Sigmoid colon (tissue), 7 donors: ENCODE measurements around the gene INTS11. TPM values are rescaled to one million over a fixed set of nuclear protein-coding genes. Genes with fewer than 3 reads are reported as not detected.

Source experiments
- DNase-seq: peaks from one replicate; pipeline ENCODE4 v3.0.0-alpha.2; 2019
- H3K27ac ChIP-seq, 4 donors: fragments of 200-600 bp; sonication (generic); one replicate each; pipeline ENCODE4 v1.5.1; 2016 to 2019; ENCODE audit warnings: mild to moderate bottlenecking in 1 of 4
- H3K27me3 ChIP-seq, 3 donors: fragments of 200-600 bp; sonication (generic); one replicate each; pipeline ENCODE4 v1.5.1; 2019; ENCODE audit warnings: mild to moderate bottlenecking in 1 of 3
- H3K36me3 ChIP-seq, 4 donors: fragments of 200-600 bp; sonication (generic); one replicate each; pipeline ENCODE4 v1.5.1; 2016 to 2019
- H3K4me1 ChIP-seq, 4 donors: fragments of 200-600 bp; sonication (generic); one replicate each; pipeline ENCODE4 v1.5.1; 2017 to 2019
- H3K4me3 ChIP-seq, 4 donors: fragments of 200-600 bp; sonication (generic); one replicate each; pipeline ENCODE4 v1.5.1; 2017 to 2019; ENCODE audit warnings: mild to moderate bottlenecking in 2 of 4, moderate library complexity in 1 of 4
- H3K9me3 ChIP-seq, 4 donors: fragments of 200-600 bp in 3 of 4; sonication (generic) in 3 of 4; one replicate each; pipeline versions ENCODE4 v1.5.1 to v1.6.1; 2013 to 2019
- EP300 ChIP-seq, 4 donors: sonication (generic); formaldehyde crosslinking; IDR thresholded peaks; one replicate each; pipeline ENCODE4 v1.6.1; 2017; ENCODE audit warnings: antibody characterized with exemption in 4 of 4
- POLR2A ChIP-seq, 2 donors: fragments of 450-650 bp; IDR thresholded peaks; one replicate each; pipeline ENCODE4 v1.6.1; 2016; ENCODE audit warnings: antibody characterized with exemption in 2 of 2, mild to moderate bottlenecking in 2 of 2, moderate library complexity in 2 of 2
- POLR2AphosphoS5 ChIP-seq, 4 donors: sonication (generic); formaldehyde crosslinking; IDR thresholded peaks; one replicate each; pipeline ENCODE4 v1.6.1; 2017; ENCODE audit warnings: antibody characterized with exemption in 4 of 4
- WGBS, 2 donors: extraction: QIAGEN DNeasy Blood & Tissue Kit; methylation state at CpG; one replicate each; pipeline ENCODE4 v1.1.7; 2013; 5-methylcytosine and 5-hydroxymethylcytosine counted together
- intact Hi-C: fragments of 100-400 bp; cut with DNase I; formaldehyde crosslinking; loops from one replicate; pipeline ENCODE4 v1.15.1; 2023
- polyA plus RNA-seq, 3 donors: library from polyadenylated mRNA; stranded (reverse); fragments of 200-250 nt; gene quantifications; one replicate each; pipeline ENCODE4 v1.2.3, GENCODE V29; 2013
- total RNA-seq, 4 donors: library from RNA; depleted of rRNA; stranded (reverse); fragments of >200 nt; gene quantifications; one replicate each; pipeline ENCODE4 v1.1.0, GENCODE V29; 2016
- TF ChIP-seq, protein P1 (sequence below), 4 experiments: fragments of 450-650 bp in 3 of 4; fragments of 200-600 bp in 1 of 4; IDR thresholded peaks; one replicate each; pipeline ENCODE4 v1.5.1; 2016 to 2019; ENCODE audit warnings: antibody characterized with exemption in 4 of 4, mild to moderate bottlenecking in 3 of 4, moderate library complexity in 2 of 4
- donor health status: healthy with polysubstance abuse.
- donor health status: Bipolar disorder and iron deficiency.
- donor health status: healthy.

The INTS11 gene
- total and polyA plus RNA-seq, 7 donors, result 58.3 to 135 (median 87.1) TPM

DNA sequence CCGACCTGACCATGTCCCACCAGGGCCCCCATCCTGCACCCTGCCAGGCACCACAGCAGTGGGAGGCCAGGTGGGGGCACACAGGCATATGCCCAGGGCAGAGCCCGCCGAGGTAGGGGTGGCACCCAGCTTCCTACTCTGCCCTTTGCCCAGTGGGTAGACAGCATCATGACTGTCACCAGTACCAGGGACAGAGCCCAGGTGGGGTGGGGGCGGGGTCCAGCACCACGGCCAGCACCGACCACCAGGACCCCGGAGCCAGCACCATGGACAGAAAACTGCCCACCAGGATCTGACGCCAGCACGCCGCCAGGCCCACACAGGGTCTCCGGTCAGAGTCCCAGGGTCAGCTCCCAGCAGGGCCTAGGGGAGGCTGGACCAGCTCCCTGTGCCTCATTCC lies 10.4 kb upstream of the INTS11 start:
- Histone ChIP-seq H3K27ac (no peak overlapping the region), H3K4me3 (no peak overlapping the region), H3K27me3 (no peaks in the 10 kb centered on the region), H3K9me3 (no peaks in the 10 kb centered on the region), H3K36me3 (peaks cover 9 to 41% (median 22%) of the 10 kb centered on the region in 4 donors), H3K4me1 (peaks cover 0 to 7% (median 6%) of the 10 kb centered on the region in 4 donors)
- TF ChIP-seq POLR2A (IDR thresholded peaks at IDR 0.05) (no peak), EP300 (IDR thresholded peaks at IDR 0.05) (no peak), POLR2AphosphoS5 (IDR thresholded peaks at IDR 0.05) (no peak)
- TF ChIP-seq, protein P1, sequence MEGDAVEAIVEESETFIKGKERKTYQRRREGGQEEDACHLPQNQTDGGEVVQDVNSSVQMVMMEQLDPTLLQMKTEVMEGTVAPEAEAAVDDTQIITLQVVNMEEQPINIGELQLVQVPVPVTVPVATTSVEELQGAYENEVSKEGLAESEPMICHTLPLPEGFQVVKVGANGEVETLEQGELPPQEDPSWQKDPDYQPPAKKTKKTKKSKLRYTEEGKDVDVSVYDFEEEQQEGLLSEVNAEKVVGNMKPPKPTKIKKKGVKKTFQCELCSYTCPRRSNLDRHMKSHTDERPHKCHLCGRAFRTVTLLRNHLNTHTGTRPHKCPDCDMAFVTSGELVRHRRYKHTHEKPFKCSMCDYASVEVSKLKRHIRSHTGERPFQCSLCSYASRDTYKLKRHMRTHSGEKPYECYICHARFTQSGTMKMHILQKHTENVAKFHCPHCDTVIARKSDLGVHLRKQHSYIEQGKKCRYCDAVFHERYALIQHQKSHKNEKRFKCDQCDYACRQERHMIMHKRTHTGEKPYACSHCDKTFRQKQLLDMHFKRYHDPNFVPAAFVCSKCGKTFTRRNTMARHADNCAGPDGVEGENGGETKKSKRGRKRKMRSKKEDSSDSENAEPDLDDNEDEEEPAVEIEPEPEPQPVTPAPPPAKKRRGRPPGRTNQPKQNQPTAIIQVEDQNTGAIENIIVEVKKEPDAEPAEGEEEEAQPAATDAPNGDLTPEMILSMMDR (IDR thresholded peaks at IDR 0.05), result no peak
- DNase-seq, result no peak
- 76 to 80% methylated on average over 11 of the region's 11 CpGs for WGBS, 2 donors
- intact Hi-C loops, result no loop called here

DNA sequence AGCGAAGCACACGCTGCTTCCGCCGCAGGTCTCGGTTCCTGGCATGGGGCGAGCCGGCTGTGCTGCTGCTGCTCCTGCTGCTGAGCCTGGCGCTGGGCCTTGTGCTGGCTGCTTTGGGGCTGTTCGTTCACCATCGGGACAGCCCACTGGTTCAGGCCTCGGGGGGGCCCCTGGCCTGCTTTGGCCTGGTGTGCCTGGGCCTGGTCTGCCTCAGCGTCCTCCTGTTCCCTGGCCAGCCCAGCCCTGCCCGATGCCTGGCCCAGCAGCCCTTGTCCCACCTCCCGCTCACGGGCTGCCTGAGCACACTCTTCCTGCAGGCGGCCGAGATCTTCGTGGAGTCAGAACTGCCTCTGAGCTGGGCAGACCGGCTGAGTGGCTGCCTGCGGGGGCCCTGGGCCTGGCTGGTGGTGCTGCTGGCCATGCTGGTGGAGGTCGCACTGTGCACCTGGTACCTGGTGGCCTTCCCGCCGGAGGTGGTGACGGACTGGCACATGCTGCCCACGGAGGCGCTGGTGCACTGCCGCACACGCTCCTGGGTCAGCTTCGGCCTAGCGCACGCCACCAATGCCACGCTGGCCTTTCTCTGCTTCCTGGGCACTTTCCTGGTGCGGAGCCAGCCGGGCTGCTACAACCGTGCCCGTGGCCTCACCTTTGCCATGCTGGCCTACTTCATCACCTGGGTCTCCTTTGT lies 9.2 kb upstream of the INTS11 start:
- TF ChIP-seq EP300 (IDR thresholded peaks at IDR 0.05) (no peak), POLR2AphosphoS5 (IDR thresholded peaks at IDR 0.05) (peak in 1 of 4 donors; percentile 18), POLR2A (IDR thresholded peaks at IDR 0.05) (no peak)
- TF ChIP-seq, protein P1 (IDR thresholded peaks at IDR 0.05), result no peak
- no peaks in the 10 kb centered on the region for H3K27me3 ChIP-seq
- no peak for DNase-seq
- no peak overlapping the region for H3K4me3 ChIP-seq
- no peaks in the 10 kb centered on the region for H3K9me3 ChIP-seq
- H3K4me1 ChIP-seq, result peaks cover 0 to 7% (median 6%) of the 10 kb centered on the region in 4 donors
- intact Hi-C loops, result no loop called here
- no peak overlapping the region for H3K27ac ChIP-seq
- WGBS, 2 donors, result 60 to 90% methylated on average over 36 of the region's 36 CpGs
- peaks cover 8 to 32% (median 13%) of the 10 kb centered on the region in 4 donors for H3K36me3 ChIP-seq

DNA sequence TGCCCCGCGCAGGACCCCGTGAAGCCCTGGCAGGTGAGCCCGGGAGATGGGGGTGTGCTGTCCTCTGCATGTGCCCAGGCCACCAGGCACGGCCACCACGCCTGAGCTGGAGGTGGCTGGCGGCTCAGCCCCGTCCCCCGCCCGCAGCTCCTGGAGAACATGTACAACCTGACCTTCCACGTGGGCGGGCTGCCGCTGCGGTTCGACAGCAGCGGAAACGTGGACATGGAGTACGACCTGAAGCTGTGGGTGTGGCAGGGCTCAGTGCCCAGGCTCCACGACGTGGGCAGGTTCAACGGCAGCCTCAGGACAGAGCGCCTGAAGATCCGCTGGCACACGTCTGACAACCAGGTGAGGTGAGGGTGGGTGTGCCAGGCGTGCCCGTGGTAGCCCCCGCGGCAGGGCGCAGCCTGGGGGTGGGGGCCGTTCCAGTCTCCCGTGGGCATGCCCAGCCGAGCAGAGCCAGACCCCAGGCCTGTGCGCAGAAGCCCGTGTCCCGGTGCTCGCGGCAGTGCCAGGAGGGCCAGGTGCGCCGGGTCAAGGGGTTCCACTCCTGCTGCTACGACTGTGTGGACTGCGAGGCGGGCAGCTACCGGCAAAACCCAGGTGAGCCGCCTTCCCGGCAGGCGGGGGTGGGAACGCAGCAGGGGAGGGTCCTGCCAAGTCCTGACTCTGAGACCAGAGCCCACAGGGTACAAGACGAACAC lies 8.5 kb upstream of the INTS11 start:
- 19 to 77% methylated on average over 48 of the region's 48 CpGs for WGBS, 2 donors
- no peak for TF ChIP-seq POLR2A (IDR thresholded peaks at IDR 0.05)
- TF ChIP-seq, protein P1 (IDR thresholded peaks at IDR 0.05), result no peak
- TF ChIP-seq EP300 (IDR thresholded peaks at IDR 0.05), result no peak
- TF ChIP-seq POLR2AphosphoS5 (IDR thresholded peaks at IDR 0.05), result no peak
- no peaks in the 10 kb centered on the region for H3K9me3 ChIP-seq
- intact Hi-C loops, result no loop called here
- H3K4me1 ChIP-seq, result peaks cover 0 to 7% (median 6%) of the 10 kb centered on the region in 4 donors
- H3K27me3 ChIP-seq, result no peaks in the 10 kb centered on the region
- H3K36me3 ChIP-seq, result peaks cover 1 to 32% (median 9%) of the 10 kb centered on the region in 4 donors
- DNase-seq, result no peak
- H3K27ac ChIP-seq, result no peak overlapping the region
- no peak overlapping the region for H3K4me3 ChIP-seq

DNA sequence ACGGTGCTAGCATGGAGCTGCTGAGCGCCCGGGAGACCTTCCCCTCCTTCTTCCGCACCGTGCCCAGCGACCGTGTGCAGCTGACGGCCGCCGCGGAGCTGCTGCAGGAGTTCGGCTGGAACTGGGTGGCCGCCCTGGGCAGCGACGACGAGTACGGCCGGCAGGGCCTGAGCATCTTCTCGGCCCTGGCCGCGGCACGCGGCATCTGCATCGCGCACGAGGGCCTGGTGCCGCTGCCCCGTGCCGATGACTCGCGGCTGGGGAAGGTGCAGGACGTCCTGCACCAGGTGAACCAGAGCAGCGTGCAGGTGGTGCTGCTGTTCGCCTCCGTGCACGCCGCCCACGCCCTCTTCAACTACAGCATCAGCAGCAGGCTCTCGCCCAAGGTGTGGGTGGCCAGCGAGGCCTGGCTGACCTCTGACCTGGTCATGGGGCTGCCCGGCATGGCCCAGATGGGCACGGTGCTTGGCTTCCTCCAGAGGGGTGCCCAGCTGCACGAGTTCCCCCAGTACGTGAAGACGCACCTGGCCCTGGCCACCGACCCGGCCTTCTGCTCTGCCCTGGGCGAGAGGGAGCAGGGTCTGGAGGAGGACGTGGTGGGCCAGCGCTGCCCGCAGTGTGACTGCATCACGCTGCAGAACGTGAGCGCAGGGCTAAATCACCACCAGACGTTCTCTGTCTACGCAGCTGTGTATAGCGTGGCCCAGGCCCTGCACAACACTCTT lies 7.7 kb upstream of the INTS11 start:
- 64 to 88% methylated on average over 57 of the region's 57 CpGs for WGBS, 2 donors
- H3K27me3 ChIP-seq, result no peaks in the 10 kb centered on the region
- peaks cover 0 to 32% (median 13%) of the 10 kb centered on the region in 4 donors for H3K36me3 ChIP-seq
- intact Hi-C loops, result no loop called here
- H3K4me3 ChIP-seq, result no peak overlapping the region
- no peak overlapping the region for H3K27ac ChIP-seq
- H3K9me3 ChIP-seq, result no peaks in the 10 kb centered on the region
- H3K4me1 ChIP-seq, result peaks cover 0 to 7% (median 6%) of the 10 kb centered on the region in 4 donors
- TF ChIP-seq POLR2AphosphoS5 (IDR thresholded peaks at IDR 0.05), result no peak
- TF ChIP-seq EP300 (IDR thresholded peaks at IDR 0.05), result no peak
- TF ChIP-seq, protein P1 (IDR thresholded peaks at IDR 0.05), result no peak
- no peak for TF ChIP-seq POLR2A (IDR thresholded peaks at IDR 0.05)
- DNase-seq, result no peak
